ENCODE data around the gene C20orf141.
"Not testable (repeated sequence)": the region's sequence is repeated elsewhere in the genome, so short reads cannot be mapped to it uniquely, and the experiment has no call there.

C20orf141 gene

GRCh38 chr20:2814587-2815051 lies at the start of gene C20orf141:
Gene C20orf141 (plus strand): TSS chr20:2814987. CDS start chr20:2815185, 198 bp downstream.
- DNase-seq (ENCODE audit: low read depth) = no peak

GRCh38 chr20:2767768-2768631 lies 46.8 kb upstream of the C20orf141 start:
- no peak for DNase-seq (ENCODE audit: low read depth)

- no peak for DNase-seq (ENCODE audit: low read depth)
Observed at GRCh38 chr20:2768632-2769015, 46.2 kb upstream of the C20orf141 start.

- DNase-seq (ENCODE audit: low read depth) = not testable (repeated sequence)
Observed at GRCh38 chr20:2770091-2770490, 44.7 kb upstream of the C20orf141 start.

GRCh38 chr20:2771631-2772080 lies 43.1 kb upstream of the C20orf141 start:
- no peak for DNase-seq (ENCODE audit: low read depth)

- DNase-seq (ENCODE audit: low read depth) = no peak
Observed at GRCh38 chr20:2773812-2774211, 41.0 kb upstream of the C20orf141 start.

GRCh38 chr20:2775139-2775538 lies 39.6 kb upstream of the C20orf141 start:
- no peak for DNase-seq (ENCODE audit: low read depth)

- no peak for DNase-seq (ENCODE audit: low read depth)
Observed at GRCh38 chr20:2778602-2779321, 36.0 kb upstream of the C20orf141 start.

- no peak for DNase-seq (ENCODE audit: low read depth)
Observed at GRCh38 chr20:2780948-2781347, 33.8 kb upstream of the C20orf141 start.

GRCh38 chr20:2783908-2784566 lies 30.8 kb upstream of the C20orf141 start:
- DNase-seq (ENCODE audit: low read depth) = no peak

- no peak for DNase-seq (ENCODE audit: low read depth)
Observed at GRCh38 chr20:2793471-2793870, 21.3 kb upstream of the C20orf141 start.

- DNase-seq (ENCODE audit: low read depth) = no peak
Observed at GRCh38 chr20:2794202-2794748, 20.5 kb upstream of the C20orf141 start.

GRCh38 chr20:2794866-2795447 lies 19.8 kb upstream of the C20orf141 start:
- DNase-seq (ENCODE audit: low read depth) = no peak

- DNase-seq (ENCODE audit: low read depth) = no peak
Observed at GRCh38 chr20:2795451-2795850, 19.3 kb upstream of the C20orf141 start.

- no peak for DNase-seq (ENCODE audit: low read depth)
Observed at GRCh38 chr20:2796011-2796660, 18.7 kb upstream of the C20orf141 start.

- DNase-seq (ENCODE audit: low read depth) = no peak
Observed at GRCh38 chr20:2797136-2797983, 17.4 kb upstream of the C20orf141 start.

- DNase-seq (ENCODE audit: low read depth) = no peak
Observed at GRCh38 chr20:2798095-2798805, 16.5 kb upstream of the C20orf141 start.

- DNase-seq (ENCODE audit: low read depth) = no peak
Observed at GRCh38 chr20:2798814-2799213, 16.0 kb upstream of the C20orf141 start.

GRCh38 chr20:2799271-2799670 lies 15.5 kb upstream of the C20orf141 start:
- no peak for DNase-seq (ENCODE audit: low read depth)

Data from activated gamma-delta T cell treated with anti-CD3 and anti-CD28 coated beads, Interleukin-2, amount 50 U/mL, for 16 hours (primary cell).